HEK293 (cell line): Measurements from ENCODE around the gene PLEKHA8.
A peak's percentile ranks its signal among the peaks of the same experiment; 100 is the strongest.

Source experiments
- CTCF ChIA-PET: fragments of 350-600 bp; formaldehyde crosslinking; extraction: SDS; loops from one replicate; lab custom pipeline; 2021; ENCODE audit warnings: antibody characterized with exemption; lab: Yijun Ruan, JAX
- POLR2A ChIA-PET: fragments of 300-600 bp; formaldehyde crosslinking; extraction: SDS; loops from one replicate; lab custom pipeline; 2020; ENCODE audit warnings: antibody characterized with exemption, inconsistent platforms; lab: Yijun Ruan, JAX
- H3K27ac ChIP-seq: fragments of 200-500 bp; sonication (Bioruptor generic); 2 replicates; pipeline ENCODE4 v1.5.1; 2014; ENCODE audit warnings: low read depth, low read length, control low read depth, inconsistent platforms; ENCODE audit errors: extremely low read depth
- H3K36me3 ChIP-seq, 2 experiments: fragments of 200-500 bp in 1 of 2; sonication (Bioruptor generic) in 1 of 2; 1 replicate in 1 of 2; 2 replicates in 1 of 2; pipeline ENCODE4 v1.5.1; 2014 to 2017; ENCODE audit warnings: inconsistent platforms in 2 of 2, low read length in 2 of 2; ENCODE audit not compliant: control insufficient read depth in 2 of 2, insufficient read depth in 1 of 2
- H3K4me1 ChIP-seq: fragments of 200-500 bp; sonication (Bioruptor generic); 2 replicates; pipeline ENCODE4 v1.5.1; 2014; ENCODE audit warnings: mild to moderate bottlenecking, low read length, inconsistent platforms; ENCODE audit not compliant: control insufficient read depth, insufficient read depth
- H3K4me3 ChIP-seq: 2 replicates; pipeline ENCODE4 v1.5.1; 2011; ENCODE audit warnings: low read depth, mild to moderate bottlenecking, control low read depth, low read length, moderate library complexity
- H3K9me3 ChIP-seq: fragments of 200-500 bp; sonication (Bioruptor generic); 2 replicates; pipeline ENCODE4 v1.5.1; 2014; ENCODE audit warnings: low read depth, low read length, inconsistent platforms; ENCODE audit not compliant: control insufficient read depth, insufficient read depth
- GLI4 ChIP-seq: fragments of 450-650 bp; formaldehyde crosslinking; IDR thresholded peaks from 2 replicates; pipeline ENCODE4 v1.5.1; 2016; ENCODE audit warnings: missing biosample characterization, missing genetic modification characterization
- GLIS1 ChIP-seq: fragments of 450-650 bp; formaldehyde crosslinking; IDR thresholded peaks from 2 replicates; pipeline ENCODE4 v1.5.1; 2016; ENCODE audit warnings: missing biosample characterization, missing genetic modification characterization
- HIC1 ChIP-seq: fragments of 450-650 bp; formaldehyde crosslinking; IDR thresholded peaks from 2 replicates; pipeline ENCODE4 v1.5.1; 2016; ENCODE audit warnings: missing biosample characterization, missing genetic modification characterization
- SP7 ChIP-seq: fragments of 450-650 bp; formaldehyde crosslinking; IDR thresholded peaks from 2 replicates; pipeline ENCODE4 v1.5.1; 2016; ENCODE audit warnings: missing biosample characterization, missing genetic modification characterization
- ZBTB6 ChIP-seq: fragments of 450-650 bp; formaldehyde crosslinking; IDR thresholded peaks from 2 replicates; pipeline ENCODE4 v1.5.1; 2017; ENCODE audit warnings: missing biosample characterization, missing genetic modification characterization
- ZBTB8A ChIP-seq: fragments of 450-650 bp; formaldehyde crosslinking; IDR thresholded peaks from 2 replicates; pipeline ENCODE4 v1.5.1; 2016; ENCODE audit warnings: missing biosample characterization, missing genetic modification characterization
- ZNF157 ChIP-seq: fragments of 450-650 bp; formaldehyde crosslinking; IDR thresholded peaks from 2 replicates; pipeline ENCODE4 v1.5.1; 2016; ENCODE audit warnings: missing biosample characterization, missing genetic modification characterization
- ZNF16 ChIP-seq: fragments of 450-650 bp; formaldehyde crosslinking; IDR thresholded peaks from 2 replicates; pipeline ENCODE4 v1.5.1; 2016; ENCODE audit warnings: low read depth, missing biosample characterization, missing genetic modification characterization
- ZNF214 ChIP-seq: fragments of 450-650 bp; formaldehyde crosslinking; IDR thresholded peaks from 2 replicates; pipeline ENCODE4 v1.5.1; 2017; ENCODE audit warnings: missing biosample characterization, mild to moderate bottlenecking, missing genetic modification characterization, borderline replicate concordance
- ZNF24 ChIP-seq: fragments of 450-650 bp; formaldehyde crosslinking; IDR thresholded peaks from 2 replicates; pipeline ENCODE4 v1.5.1; 2016; ENCODE audit warnings: missing biosample characterization, missing genetic modification characterization
- ZNF610 ChIP-seq: fragments of 450-650 bp; formaldehyde crosslinking; IDR thresholded peaks from 2 replicates; pipeline ENCODE4 v1.5.1; 2016; ENCODE audit warnings: missing biosample characterization, missing genetic modification characterization, borderline replicate concordance
- ZNF776 ChIP-seq: fragments of 450-650 bp; formaldehyde crosslinking; IDR thresholded peaks from 2 replicates; pipeline ENCODE4 v1.5.0; 2017; ENCODE audit warnings: missing biosample characterization, missing genetic modification characterization, borderline replicate concordance
- ZSCAN23 ChIP-seq: fragments of 450-650 bp; formaldehyde crosslinking; IDR thresholded peaks from 2 replicates; pipeline ENCODE4 v1.5.1; 2016; ENCODE audit warnings: missing biosample characterization, missing genetic modification characterization

PLEKHA8 gene

DNA sequence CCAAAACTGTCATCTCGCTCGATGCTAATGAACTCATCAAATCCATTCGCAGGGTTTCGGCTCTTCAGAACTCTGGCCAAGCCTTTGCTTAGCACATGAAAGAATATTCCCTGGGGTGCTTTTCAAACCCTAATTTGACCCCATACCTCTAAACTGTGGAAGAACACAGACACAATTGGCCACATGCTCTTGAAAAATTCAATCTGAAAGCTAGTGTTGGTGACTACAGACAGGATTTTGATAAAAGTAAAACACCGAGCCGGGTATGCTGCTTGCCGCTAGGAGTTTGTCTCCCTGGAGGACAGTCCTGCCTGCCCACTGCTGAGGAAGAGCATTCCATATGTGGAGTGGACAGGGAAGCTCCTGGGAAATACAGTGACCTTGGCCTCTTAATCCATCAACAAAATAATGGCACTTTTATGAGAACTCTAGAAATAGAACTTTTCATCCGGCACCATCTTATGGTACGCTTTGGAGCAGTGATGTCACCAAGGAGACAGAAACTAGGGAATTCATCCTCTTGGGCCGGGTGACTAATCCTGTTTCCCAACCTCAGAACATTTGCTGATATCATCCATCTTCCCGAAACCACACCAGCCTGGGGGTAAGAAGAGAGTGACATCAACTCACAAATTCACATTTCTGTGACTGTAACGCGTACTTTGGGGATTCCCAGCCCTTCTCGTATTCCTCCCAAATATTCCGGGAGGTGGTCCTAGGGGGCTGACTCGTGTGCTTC, 140.8 kb downstream of the PLEKHA8 start (continued):
- no peak for TF ChIP-seq ZBTB6
- no peak for TF ChIP-seq ZNF157 (tag by site-specific recombination)
- no peak for TF ChIP-seq ZNF24 (tag by site-specific recombination)
- TF ChIP-seq ZNF610 (tag by site-specific recombination), result no peak
- no peak for TF ChIP-seq GLI4 (tag by site-specific recombination)
- TF ChIP-seq ZNF776, result no peak
- no peak for TF ChIP-seq ZBTB8A (tag by site-specific recombination)
- no peak for TF ChIP-seq ZNF214 (tag by site-specific recombination)
- no peak for TF ChIP-seq HIC1 (tag by site-specific recombination)

DNA sequence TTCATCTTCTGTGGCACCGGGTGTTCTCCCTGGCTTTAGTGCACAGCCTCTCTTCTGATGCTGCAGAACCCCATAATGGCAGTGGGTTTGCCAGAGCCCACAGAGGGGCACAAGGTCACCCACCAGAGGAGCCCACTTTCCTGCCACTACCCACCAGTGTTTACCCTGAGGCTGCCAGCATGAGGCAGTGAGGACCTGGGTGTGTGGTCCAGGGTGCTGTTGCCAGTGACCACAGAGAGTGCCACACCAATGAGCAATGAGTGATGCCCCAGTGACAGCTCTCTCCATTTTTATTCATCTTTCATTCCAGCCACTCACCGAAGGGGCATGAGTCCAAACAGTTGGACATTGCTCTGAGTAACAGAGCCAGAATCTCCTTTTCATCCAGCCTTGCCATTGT, 141.4 kb downstream of the PLEKHA8 start:
- peaks cover 10% of the 10 kb centered on the region for H3K4me1 ChIP-seq
- no peak overlapping the region for H3K4me3 ChIP-seq
- ChIA-PET POLR2A (no interaction called here), CTCF (interaction anchor here (0.6 to 1.6 kb wide), 3 partner anchors 10 to 341 kb away, joined by 3 to 4 read pairs (median 3); no protein-coding TSS in a partner anchor)
- no peaks in the 10 kb centered on the region for H3K9me3 ChIP-seq
- H3K27ac ChIP-seq, result no peak overlapping the region
- no peaks in the 10 kb centered on the region for H3K36me3 ChIP-seq
- 0 out of 2 replicates have a peak, but pooled peaks have one; percentile 1 for TF ChIP-seq SP7 (tag by site-specific recombination)
- no peak for TF ChIP-seq GLIS1 (tag by site-specific recombination)
- TF ChIP-seq, all 188 proteins: peak for 1

GRCh38 chr7:30170476-30171205, 142.4 kb downstream of the PLEKHA8 start:
- no peaks in the 10 kb centered on the region for H3K36me3 ChIP-seq
- POLR2A ChIA-PET, result interaction anchor here (0.6 kb wide), 1 partner anchor 66 kb away, joined by 4 read pairs; no protein-coding TSS in a partner anchor
- no peaks in the 10 kb centered on the region for H3K9me3 ChIP-seq
- no peak overlapping the region for H3K4me3 ChIP-seq
- peaks cover 10% of the 10 kb centered on the region for H3K4me1 ChIP-seq
- no peak overlapping the region for H3K27ac ChIP-seq
- CTCF ChIA-PET, result interaction anchor here (0.5 to 1.6 kb wide), 3 partner anchors 11 to 144 kb away, joined by 3 to 4 read pairs (median 3); partner anchors contain the start of gene FKBP14
- TF ChIP-seq ZNF16, result no peak
- no peak for TF ChIP-seq ZNF214 (tag by site-specific recombination)

GRCh38 chr7:30171766-30172447, 143.7 kb downstream of the PLEKHA8 start:
- peaks cover 10% of the 10 kb centered on the region for H3K4me1 ChIP-seq
- H3K36me3 ChIP-seq, result no peaks in the 10 kb centered on the region
- H3K27ac ChIP-seq, result no peak overlapping the region; the same call in 1 of the 2 replicates
- TF ChIP-seq GLIS1 (tag by site-specific recombination) (peak; percentile 50), ZSCAN23 (no peak)
- no peak overlapping the region for H3K4me3 ChIP-seq
- H3K9me3 ChIP-seq, result no peaks in the 10 kb centered on the region
- CTCF ChIA-PET, result interaction anchor here (0.7 to 0.9 kb wide), 2 partner anchors 11 to 103 kb away, joined by 3 read pairs; no protein-coding TSS in a partner anchor
- POLR2A ChIA-PET, result no interaction called here
